Naive B cell (primary cell): ENCODE results near the gene TSHR. TPM values are rescaled to one million over a fixed set of nuclear protein-coding genes. Genes with fewer than 3 reads are reported as not detected.
"Not testable (repeated sequence)": the region's sequence is repeated elsewhere in the genome, so short reads cannot be mapped to it uniquely, and the experiment has no call there.

Source experiments
- ATAC-seq, 2 donors: fragments of 150-1000 bp; cut with Tn5 transposase; 2 replicates each; pipeline ENCODE4 v1.10.0; 2021; ENCODE audit warnings: low read depth in 2 of 2, mild to moderate bottlenecking in 2 of 2, moderate library complexity in 2 of 2
- DNase-seq: peaks from one replicate; pipeline ENCODE4 v3.0.0; 2022
- H3K27ac Mint-ChIP-seq, 6 donors: one replicate each; pipeline ENCODE4 v1.8.0; 2020 to 2022; ENCODE audit warnings: mild to moderate bottlenecking in 6 of 6, mixed read lengths in 6 of 6, moderate library complexity in 5 of 6, inconsistent platforms in 2 of 6
- H3K27me3 Mint-ChIP-seq, 3 donors: one replicate each; pipeline ENCODE4 v1.8.0; 2021 to 2022; ENCODE audit warnings: mixed read lengths in 3 of 3, mild to moderate bottlenecking in 1 of 3
- H3K36me3 Mint-ChIP-seq, 2 donors: one replicate each; pipeline ENCODE4 v1.8.0; 2020 to 2022; ENCODE audit warnings: mixed read lengths in 2 of 2, inconsistent platforms in 1 of 2, mild to moderate bottlenecking in 1 of 2
- H3K4me1 Mint-ChIP-seq, 3 donors: one replicate each; pipeline ENCODE4 v1.8.0; 2020 to 2022; ENCODE audit warnings: mixed read lengths in 3 of 3, inconsistent platforms in 1 of 3, mild to moderate bottlenecking in 1 of 3, moderate library complexity in 1 of 3
- H3K4me3 Mint-ChIP-seq, 8 donors: one replicate each; pipeline ENCODE4 v1.8.0; 2020 to 2022; ENCODE audit warnings: mild to moderate bottlenecking in 8 of 8, mixed read lengths in 8 of 8, moderate library complexity in 8 of 8, inconsistent platforms in 2 of 8
- H3K9me3 Mint-ChIP-seq, 7 donors: one replicate each; pipeline ENCODE4 v1.8.0; 2020 to 2022; ENCODE audit warnings: mixed read lengths in 7 of 7, mild to moderate bottlenecking in 5 of 7, inconsistent platforms in 2 of 7, moderate library complexity in 1 of 7
- polyA plus RNA-seq, 6 donors: library from polyadenylated mRNA; unstranded; fragments of 300-500 nt; fragmentation: Illumina TruSeq; gene quantifications; one replicate each; pipeline ENCODE4 v1.2.3, GENCODE V29; 2021; ENCODE audit warnings: low read depth in 6 of 6

TSHR gene
- polyA plus RNA-seq, 6 donors from 2014 or later, result not detected

GRCh38 chr14:81019113-81019512 lies 63.7 kb downstream of the TSHR start:
- H3K36me3 Mint-ChIP-seq, H3K27ac Mint-ChIP-seq, H3K4me3 Mint-ChIP-seq, DNase-seq, ATAC-seq, H3K9me3 Mint-ChIP-seq, H3K4me1 Mint-ChIP-seq: not testable (repeated sequence)
- peaks cover 0 to 24% (median 10%) of the 10 kb centered on the region in 3 donors for H3K27me3 Mint-ChIP-seq

- Mint-ChIP-seq H3K27ac (no peak overlapping the region), H3K4me3 (no peak overlapping the region), H3K27me3 (peaks cover 0 to 11% (median 6%) of the 10 kb centered on the region in 3 donors), H3K9me3 (peaks cover 0 to 2% (median 0%) of the 10 kb centered on the region in 7 donors), H3K36me3 (no peaks in the 10 kb centered on the region), H3K4me1 (no peaks in the 10 kb centered on the region)
- ATAC-seq, result no peak
- no peak for DNase-seq
Observed at GRCh38 chr14:81023095-81023710, 67.8 kb downstream of the TSHR start.

- ATAC-seq (no peak), DNase-seq (no peak)
- Mint-ChIP-seq H3K9me3 (peaks cover 0 to 11% (median 0%) of the 10 kb centered on the region in 7 donors), H3K4me1 (no peaks in the 10 kb centered on the region), H3K36me3 (no peaks in the 10 kb centered on the region), H3K27me3 (peaks cover 4 to 25% (median 6%) of the 10 kb centered on the region in 3 donors), H3K4me3 (no peak overlapping the region), H3K27ac (peak overlapping the region in 1 of 6 donors; percentile 8)
Observed at GRCh38 chr14:81028461-81028860, 73.0 kb downstream of the TSHR start.

GRCh38 chr14:81031488-81031887 lies 76.1 kb downstream of the TSHR start:
- Mint-ChIP-seq H3K27me3 (peaks cover 7 to 26% (median 10%) of the 10 kb centered on the region in 3 donors), H3K9me3 (peaks cover 5 to 30% (median 8%) of the 10 kb centered on the region in 7 donors), H3K27ac (no peak overlapping the region), H3K4me1 (no peaks in the 10 kb centered on the region), H3K36me3 (peaks cover 8 to 10% of the 10 kb centered on the region in 2 donors), H3K4me3 (no peak overlapping the region)
- DNase-seq (no peak), ATAC-seq (no peak)

GRCh38 chr14:81033698-81034240 lies 78.3 kb downstream of the TSHR start:
- Mint-ChIP-seq H3K36me3 (peaks cover 9 to 12% of the 10 kb centered on the region in 2 donors), H3K4me3 (no peak overlapping the region), H3K4me1 (no peaks in the 10 kb centered on the region), H3K27me3 (peaks cover 14 to 23% (median 19%) of the 10 kb centered on the region in 3 donors), H3K9me3 (peaks cover 5 to 33% (median 13%) of the 10 kb centered on the region in 7 donors), H3K27ac (no peak overlapping the region)
- DNase-seq (no peak), ATAC-seq (no peak)

- ATAC-seq (no peak), DNase-seq (no peak)
- Mint-ChIP-seq H3K27me3 (peaks cover 0 to 4% (median 4%) of the 10 kb centered on the region in 3 donors), H3K27ac (no peak overlapping the region), H3K9me3 (peaks cover 0 to 46% (median 20%) of the 10 kb centered on the region in 7 donors), H3K4me3 (no peak overlapping the region), H3K36me3 (no peaks in the 10 kb centered on the region), H3K4me1 (no peaks in the 10 kb centered on the region)
Observed at GRCh38 chr14:81042438-81042837, 87.0 kb downstream of the TSHR start.

- DNase-seq (no peak), ATAC-seq (no peak)
- H3K4me1 Mint-ChIP-seq, result no peaks in the 10 kb centered on the region
- H3K9me3 Mint-ChIP-seq, result peaks cover 12 to 46% (median 20%) of the 10 kb centered on the region in 7 donors
- H3K27me3 Mint-ChIP-seq, result peaks cover 0 to 9% (median 0%) of the 10 kb centered on the region in 3 donors
- H3K27ac Mint-ChIP-seq, result no peak overlapping the region
- no peak overlapping the region for H3K4me3 Mint-ChIP-seq
- H3K36me3 Mint-ChIP-seq, result no peaks in the 10 kb centered on the region
Observed at GRCh38 chr14:81051547-81051946, 96.1 kb downstream of the TSHR start.

GRCh38 chr14:81054057-81054456 lies 98.6 kb downstream of the TSHR start:
- DNase-seq, H3K36me3 Mint-ChIP-seq: not testable (repeated sequence)

GRCh38 chr14:81055971-81056370 lies 100.5 kb downstream of the TSHR start:
- Mint-ChIP-seq H3K27me3 (peaks cover 0 to 9% (median 5%) of the 10 kb centered on the region in 3 donors), H3K27ac (no peak overlapping the region), H3K4me1 (no peaks in the 10 kb centered on the region), H3K36me3 (no peaks in the 10 kb centered on the region), H3K9me3 (peaks cover 12 to 43% (median 20%) of the 10 kb centered on the region in 7 donors), H3K4me3 (no peak overlapping the region)
- ATAC-seq, result no peak
- no peak for DNase-seq

More at GRCh38 chr14:81054057-81054456, 98.6 kb downstream of the TSHR start:
- H3K27ac Mint-ChIP-seq, H3K27me3 Mint-ChIP-seq, H3K4me1 Mint-ChIP-seq, H3K4me3 Mint-ChIP-seq, ATAC-seq: not testable (repeated sequence)
- H3K9me3 Mint-ChIP-seq, result peaks cover 12 to 40% (median 20%) of the 10 kb centered on the region in 7 donors

GRCh38 chr14:81062380-81062779 lies 107.0 kb downstream of the TSHR start:
- Mint-ChIP-seq H3K4me3 (no peak overlapping the region), H3K36me3 (no peaks in the 10 kb centered on the region), H3K9me3 (peaks cover 0 to 8% (median 0%) of the 10 kb centered on the region in 7 donors), H3K27ac (no peak overlapping the region), H3K4me1 (no peaks in the 10 kb centered on the region), H3K27me3 (peaks cover 4 to 6% (median 5%) of the 10 kb centered on the region in 3 donors)
- DNase-seq (no peak), ATAC-seq (no peak)

- peaks cover 0 to 8% (median 0%) of the 10 kb centered on the region in 7 donors for H3K9me3 Mint-ChIP-seq
- no peak for DNase-seq
- no peaks in the 10 kb centered on the region for H3K4me1 Mint-ChIP-seq
- H3K27ac Mint-ChIP-seq, result no peak overlapping the region
- ATAC-seq, result no peak
- H3K36me3 Mint-ChIP-seq, result no peaks in the 10 kb centered on the region
- H3K27me3 Mint-ChIP-seq, result peaks cover 4 to 6% (median 4%) of the 10 kb centered on the region in 3 donors
- no peak overlapping the region for H3K4me3 Mint-ChIP-seq
Observed at GRCh38 chr14:81062816-81063215, 107.4 kb downstream of the TSHR start.

- no peak overlapping the region for H3K4me3 Mint-ChIP-seq
- no peak overlapping the region for H3K27ac Mint-ChIP-seq
- H3K4me1 Mint-ChIP-seq, result no peaks in the 10 kb centered on the region
- no peaks in the 10 kb centered on the region for H3K27me3 Mint-ChIP-seq
- peaks cover 9% of the 10 kb centered on the region in 2 donors for H3K36me3 Mint-ChIP-seq
- ATAC-seq, result no peak
- H3K9me3 Mint-ChIP-seq, result peaks cover 4 to 21% (median 15%) of the 10 kb centered on the region in 7 donors
- no peak for DNase-seq
Observed at GRCh38 chr14:81066672-81067071, 111.3 kb downstream of the TSHR start.

- H3K27me3 Mint-ChIP-seq, result no peaks in the 10 kb centered on the region
- H3K4me3 Mint-ChIP-seq, result no peak overlapping the region
- no peaks in the 10 kb centered on the region for H3K4me1 Mint-ChIP-seq
- no peak overlapping the region for H3K27ac Mint-ChIP-seq
- H3K36me3 Mint-ChIP-seq, result peaks cover 9% of the 10 kb centered on the region in 2 donors
- ATAC-seq, result no peak
- H3K9me3 Mint-ChIP-seq, result peaks cover 4 to 26% (median 15%) of the 10 kb centered on the region in 7 donors
- DNase-seq, result no peak
Observed at GRCh38 chr14:81067156-81067555, 111.7 kb downstream of the TSHR start.

GRCh38 chr14:81068176-81068782 lies 112.9 kb downstream of the TSHR start:
- Mint-ChIP-seq H3K9me3 (peaks cover 4 to 30% (median 15%) of the 10 kb centered on the region in 7 donors), H3K27me3 (no peaks in the 10 kb centered on the region), H3K27ac (no peak overlapping the region), H3K4me1 (no peaks in the 10 kb centered on the region), H3K4me3 (no peak overlapping the region), H3K36me3 (peaks cover 9% of the 10 kb centered on the region in 2 donors)
- DNase-seq (no peak), ATAC-seq (no peak)
